Brain microvascular endothelial cell (primary cell): ENCODE measurements around the gene ZNF79.

Experiments
- DNase-seq: peaks from one replicate; pipeline ENCODE4 v3.0.0-alpha.2; 2020
- H3K27ac ChIP-seq: fragments of 250-450 bp; sonication (Bioruptor Pico); 2 replicates; pipeline ENCODE4 v1.5.1; 2020; ENCODE audit warnings: mild to moderate bottlenecking, moderate library complexity
- H3K27me3 ChIP-seq: fragments of 250-450 bp; sonication (Bioruptor Pico); replicated peaks from 2 replicates; pipeline ENCODE4 v1.5.1; 2020; ENCODE audit warnings: mild to moderate bottlenecking
- H3K36me3 ChIP-seq: fragments of 250-450 bp; sonication (Bioruptor Pico); replicated peaks from 2 replicates; pipeline ENCODE4 v1.5.1; 2020; ENCODE audit warnings: mild to moderate bottlenecking
- H3K4me3 ChIP-seq: 2 replicates; pipeline ENCODE4 v1.5.1; 2011; ENCODE audit warnings: low read depth, mild to moderate bottlenecking, control low read depth, low read length, moderate library complexity
- CTCF ChIP-seq: IDR thresholded peaks from 2 replicates; pipeline ENCODE4 v1.5.1; 2011; ENCODE audit warnings: low read depth, mild to moderate bottlenecking, moderate library complexity, low read length, control low read depth, inconsistent platforms; ENCODE audit errors: missing control alignments
- in situ Hi-C: cut with HindIII; loops from 2 replicates; pipeline ENCODE4 v1.10.0; 2017; ENCODE audit warnings: low sequenced_read_pairs, low pct_ligation_motif_present

Gene ZNF79

GRCh38 chr9:127491516-127491915, 67.3 kb downstream of the ZNF79 start:
- DNase-seq: no peak
- Histone ChIP-seq H3K27ac (no peak overlapping the region), H3K4me3 (no peak overlapping the region), H3K27me3 (no peaks in the 10 kb centered on the region), H3K36me3 (peaks cover 21% of the 10 kb centered on the region)
- no peak for TF ChIP-seq CTCF
- in situ Hi-C loops: no loop called here

GRCh38 chr9:127492616-127493015, 68.4 kb downstream of the ZNF79 start:
- no peak for TF ChIP-seq CTCF
- Histone ChIP-seq H3K36me3 (peaks cover 32% of the 10 kb centered on the region), H3K27ac (no peak overlapping the region), H3K4me3 (no peak overlapping the region), H3K27me3 (no peaks in the 10 kb centered on the region)
- in situ Hi-C loops: no loop called here
- DNase-seq: no peak

GRCh38 chr9:127493592-127494303, 69.6 kb downstream of the ZNF79 start:
- H3K36me3 ChIP-seq: peaks cover 41% of the 10 kb centered on the region
- DNase-seq: no peak
- no peak overlapping the region for H3K27ac ChIP-seq
- no peaks in the 10 kb centered on the region for H3K27me3 ChIP-seq
- no peak for TF ChIP-seq CTCF
- in situ Hi-C loops: no loop called here
- H3K4me3 ChIP-seq: no peak overlapping the region

- no peaks in the 10 kb centered on the region for H3K27me3 ChIP-seq
- H3K27ac ChIP-seq: no peak overlapping the region
- no peak overlapping the region for H3K4me3 ChIP-seq
- in situ Hi-C loops: no loop called here
- H3K36me3 ChIP-seq: peaks cover 40% of the 10 kb centered on the region
- TF ChIP-seq CTCF: no peak
- DNase-seq: no peak
Observed at GRCh38 chr9:127494304-127494702, 70.1 kb downstream of the ZNF79 start.
